Ishikawa (cell line): Measurements from ENCODE around the gene GPX3.

Experiments used
- CEBPB ChIP-seq: IDR thresholded peaks from 2 replicates; pipeline ENCODE4 v1.6.1; 2012
- CREB1 ChIP-seq: IDR thresholded peaks from 2 replicates; pipeline ENCODE4 v1.6.1; 2012; ENCODE audit warnings: low read depth
- EGR1 ChIP-seq: IDR thresholded peaks from 2 replicates; pipeline ENCODE4 v1.6.1; 2012
- EP300 ChIP-seq: IDR thresholded peaks from 2 replicates; pipeline ENCODE4 v1.6.1; 2012; ENCODE audit warnings: borderline replicate concordance
- FOXM1 ChIP-seq: IDR thresholded peaks from 2 replicates; pipeline ENCODE4 v1.6.1; 2012; ENCODE audit warnings: low read depth, borderline replicate concordance
- MAX ChIP-seq: IDR thresholded peaks from 2 replicates; pipeline ENCODE4 v1.6.1; 2012
- NFIC ChIP-seq: IDR thresholded peaks from 2 replicates; pipeline ENCODE4 v1.6.1; 2012
- RAD21 ChIP-seq: IDR thresholded peaks from 2 replicates; pipeline ENCODE4 v1.6.1; 2012; ENCODE audit warnings: low read depth
- REST ChIP-seq: IDR thresholded peaks from 2 replicates; pipeline ENCODE4 v1.6.1; 2012; ENCODE audit warnings: low read depth, mild to moderate bottlenecking
- TAF1 ChIP-seq: IDR thresholded peaks from 2 replicates; pipeline ENCODE4 v1.6.1; 2012; ENCODE audit warnings: low read depth, mild to moderate bottlenecking
- TCF12 ChIP-seq: IDR thresholded peaks from 2 replicates; pipeline ENCODE4 v1.6.1; 2012; ENCODE audit warnings: low read depth
- TEAD4 ChIP-seq: IDR thresholded peaks from 2 replicates; pipeline ENCODE4 v1.6.1; 2012
- YY1 ChIP-seq: IDR thresholded peaks from 2 replicates; pipeline ENCODE4 v1.6.1; 2012; ENCODE audit warnings: low read depth
- ZBTB7A ChIP-seq: IDR thresholded peaks from 2 replicates; pipeline ENCODE4 v1.6.1; 2012; ENCODE audit warnings: low read depth
- TF ChIP-seq, protein P1 (sequence below): IDR thresholded peaks from 2 replicates; pipeline ENCODE4 v1.6.1; 2012

GPX3 gene

DNA sequence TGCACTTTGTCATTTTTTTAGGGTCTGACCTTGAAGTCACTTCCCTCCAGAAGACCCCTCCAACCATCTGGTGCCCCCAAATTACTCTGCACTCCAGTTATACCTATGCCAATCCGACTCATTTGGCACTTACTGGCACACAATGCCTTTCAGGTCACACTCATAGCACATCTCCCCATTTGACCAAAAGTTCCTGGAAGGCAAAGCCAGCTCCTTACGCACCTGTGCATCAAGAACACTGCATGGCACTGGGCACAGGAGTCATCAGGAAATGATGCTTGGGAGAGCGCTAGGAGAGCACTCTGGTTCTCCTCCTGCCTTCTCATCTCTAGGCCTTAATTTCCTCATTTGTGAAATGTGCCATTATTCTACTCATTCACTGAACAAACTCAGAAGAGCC lies 57.6 kb downstream of the GPX3 start:
- TF ChIP-seq TEAD4 = no peak
- TF ChIP-seq RAD21 = no peak
- TF ChIP-seq TAF1 = no peak
- TF ChIP-seq NFIC = no peak
- TF ChIP-seq EGR1 = no peak
- no peak for TF ChIP-seq ZBTB7A
- no peak for TF ChIP-seq FOXM1
- no peak for TF ChIP-seq CREB1
- TF ChIP-seq, protein P1, sequence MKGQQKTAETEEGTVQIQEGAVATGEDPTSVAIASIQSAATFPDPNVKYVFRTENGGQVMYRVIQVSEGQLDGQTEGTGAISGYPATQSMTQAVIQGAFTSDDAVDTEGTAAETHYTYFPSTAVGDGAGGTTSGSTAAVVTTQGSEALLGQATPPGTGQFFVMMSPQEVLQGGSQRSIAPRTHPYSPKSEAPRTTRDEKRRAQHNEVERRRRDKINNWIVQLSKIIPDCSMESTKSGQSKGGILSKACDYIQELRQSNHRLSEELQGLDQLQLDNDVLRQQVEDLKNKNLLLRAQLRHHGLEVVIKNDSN = no peak
- TF ChIP-seq MAX = no peak
- TF ChIP-seq YY1 = no peak
- TF ChIP-seq EP300 = no peak
- TF ChIP-seq CEBPB = no peak
- TF ChIP-seq REST = no peak
- no peak for TF ChIP-seq TCF12
